ENCODE measurements around the gene LRRC14B. TPM values are rescaled to one million over a fixed set of nuclear protein-coding genes. Genes with fewer than 3 reads are reported as not detected.

The LRRC14B gene
- total and polyA plus RNA-seq, 2 experiments from 2014 or later = not detected

- TF ChIP-seq, protein P1, sequence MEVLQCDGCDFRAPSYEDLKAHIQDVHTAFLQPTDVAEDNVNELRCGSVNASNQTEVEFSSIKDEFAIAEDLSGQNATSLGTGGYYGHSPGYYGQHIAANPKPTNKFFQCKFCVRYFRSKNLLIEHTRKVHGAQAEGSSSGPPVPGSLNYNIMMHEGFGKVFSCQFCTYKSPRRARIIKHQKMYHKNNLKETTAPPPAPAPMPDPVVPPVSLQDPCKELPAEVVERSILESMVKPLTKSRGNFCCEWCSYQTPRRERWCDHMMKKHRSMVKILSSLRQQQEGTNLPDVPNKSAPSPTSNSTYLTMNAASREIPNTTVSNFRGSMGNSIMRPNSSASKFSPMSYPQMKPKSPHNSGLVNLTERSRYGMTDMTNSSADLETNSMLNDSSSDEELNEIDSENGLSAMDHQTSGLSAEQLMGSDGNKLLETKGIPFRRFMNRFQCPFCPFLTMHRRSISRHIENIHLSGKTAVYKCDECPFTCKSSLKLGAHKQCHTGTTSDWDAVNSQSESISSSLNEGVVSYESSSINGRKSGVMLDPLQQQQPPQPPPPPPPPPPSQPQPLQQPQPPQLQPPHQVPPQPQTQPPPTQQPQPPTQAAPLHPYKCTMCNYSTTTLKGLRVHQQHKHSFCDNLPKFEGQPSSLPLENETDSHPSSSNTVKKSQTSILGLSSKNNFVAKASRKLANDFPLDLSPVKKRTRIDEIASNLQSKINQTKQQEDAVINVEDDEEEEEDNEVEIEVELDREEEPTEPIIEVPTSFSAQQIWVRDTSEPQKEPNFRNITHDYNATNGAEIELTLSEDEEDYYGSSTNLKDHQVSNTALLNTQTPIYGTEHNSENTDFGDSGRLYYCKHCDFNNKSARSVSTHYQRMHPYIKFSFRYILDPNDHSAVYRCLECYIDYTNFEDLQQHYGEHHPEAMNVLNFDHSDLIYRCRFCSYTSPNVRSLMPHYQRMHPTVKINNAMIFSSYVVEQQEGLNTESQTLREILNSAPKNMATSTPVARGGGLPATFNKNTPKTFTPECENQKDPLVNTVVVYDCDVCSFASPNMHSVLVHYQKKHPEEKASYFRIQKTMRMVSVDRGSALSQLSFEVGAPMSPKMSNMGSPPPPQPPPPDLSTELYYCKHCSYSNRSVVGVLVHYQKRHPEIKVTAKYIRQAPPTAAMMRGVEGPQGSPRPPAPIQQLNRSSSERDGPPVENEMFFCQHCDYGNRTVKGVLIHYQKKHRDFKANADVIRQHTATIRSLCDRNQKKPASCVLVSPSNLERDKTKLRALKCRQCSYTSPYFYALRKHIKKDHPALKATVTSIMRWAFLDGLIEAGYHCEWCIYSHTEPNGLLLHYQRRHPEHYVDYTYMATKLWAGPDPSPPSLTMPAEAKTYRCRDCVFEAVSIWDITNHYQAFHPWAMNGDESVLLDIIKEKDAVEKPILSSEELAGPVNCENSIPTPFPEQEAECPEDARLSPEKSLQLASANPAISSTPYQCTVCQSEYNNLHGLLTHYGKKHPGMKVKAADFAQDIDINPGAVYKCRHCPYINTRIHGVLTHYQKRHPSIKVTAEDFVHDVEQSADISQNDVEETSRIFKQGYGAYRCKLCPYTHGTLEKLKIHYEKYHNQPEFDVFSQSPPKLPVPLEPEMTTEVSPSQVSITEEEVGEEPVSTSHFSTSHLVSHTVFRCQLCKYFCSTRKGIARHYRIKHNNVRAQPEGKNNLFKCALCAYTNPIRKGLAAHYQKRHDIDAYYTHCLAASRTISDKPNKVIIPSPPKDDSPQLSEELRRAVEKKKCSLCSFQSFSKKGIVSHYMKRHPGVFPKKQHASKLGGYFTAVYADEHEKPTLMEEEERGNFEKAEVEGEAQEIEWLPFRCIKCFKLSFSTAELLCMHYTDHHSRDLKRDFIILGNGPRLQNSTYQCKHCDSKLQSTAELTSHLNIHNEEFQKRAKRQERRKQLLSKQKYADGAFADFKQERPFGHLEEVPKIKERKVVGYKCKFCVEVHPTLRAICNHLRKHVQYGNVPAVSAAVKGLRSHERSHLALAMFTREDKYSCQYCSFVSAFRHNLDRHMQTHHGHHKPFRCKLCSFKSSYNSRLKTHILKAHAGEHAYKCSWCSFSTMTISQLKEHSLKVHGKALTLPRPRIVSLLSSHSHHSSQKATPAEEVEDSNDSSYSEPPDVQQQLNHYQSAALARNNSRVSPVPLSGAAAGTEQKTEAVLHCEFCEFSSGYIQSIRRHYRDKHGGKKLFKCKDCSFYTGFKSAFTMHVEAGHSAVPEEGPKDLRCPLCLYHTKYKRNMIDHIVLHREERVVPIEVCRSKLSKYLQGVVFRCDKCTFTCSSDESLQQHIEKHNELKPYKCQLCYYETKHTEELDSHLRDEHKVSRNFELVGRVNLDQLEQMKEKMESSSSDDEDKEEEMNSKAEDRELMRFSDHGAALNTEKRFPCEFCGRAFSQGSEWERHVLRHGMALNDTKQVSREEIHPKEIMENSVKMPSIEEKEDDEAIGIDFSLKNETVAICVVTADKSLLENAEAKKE (CRISPR knock-in tag; IDR thresholded peaks at IDR 0.05) = no peak
These were observed 28.0 kb upstream of the LRRC14B start (continued) for GRCh38 chr5:163338-163620.

GRCh38 chr5:163841-164240 lies 27.5 kb upstream of the LRRC14B start:
- Histone ChIP-seq H3K9me2 (ENCODE audit: insufficient read depth) (no peaks in the 10 kb centered on the region), H3K79me2 (replicated peaks; ENCODE audit: insufficient read depth) (no peaks in the 10 kb centered on the region), H3K4me3 (no peak overlapping the region), H3K4me2 (no peak overlapping the region), H3K4me1 (ENCODE audit: insufficient read depth) (no peaks in the 10 kb centered on the region), H2AFZ (no peak overlapping the region), H3K27ac (ENCODE audit: low read depth) (no peak overlapping the region), H4K20me1 (replicated peaks; ENCODE audit: insufficient read depth) (no peaks in the 10 kb centered on the region; the same call in 1 of the 2 replicates), H3F3A (replicated peaks; ENCODE audit: low read depth) (peaks cover 8% of the 10 kb centered on the region; the same call in 1 of the 2 replicates), H3K36me3 (ENCODE audit: insufficient read depth) (no peaks in the 10 kb centered on the region), H3K27me3 (ENCODE audit: insufficient read depth) (no peaks in the 10 kb centered on the region)
- no peak for ATAC-seq
- H3K27me3 Mint-ChIP-seq (ENCODE audit: insufficient read depth, low read depth, poor library complexity) = peaks cover 17% of the 10 kb centered on the region
- peaks cover 19% of the 10 kb centered on the region for H3K9me3 Mint-ChIP-seq
- H3K36me3 Mint-ChIP-seq (ENCODE audit: low read depth) = peaks cover 55% of the 10 kb centered on the region
- DNase-seq (ENCODE audit: low spot score) = no peak
- peaks cover 12% of the 10 kb centered on the region for H3K4me1 Mint-ChIP-seq
- no peak overlapping the region for H3K4me3 Mint-ChIP-seq
- H3K27ac Mint-ChIP-seq = no peak overlapping the region
- TF ChIP-seq, protein P2, sequence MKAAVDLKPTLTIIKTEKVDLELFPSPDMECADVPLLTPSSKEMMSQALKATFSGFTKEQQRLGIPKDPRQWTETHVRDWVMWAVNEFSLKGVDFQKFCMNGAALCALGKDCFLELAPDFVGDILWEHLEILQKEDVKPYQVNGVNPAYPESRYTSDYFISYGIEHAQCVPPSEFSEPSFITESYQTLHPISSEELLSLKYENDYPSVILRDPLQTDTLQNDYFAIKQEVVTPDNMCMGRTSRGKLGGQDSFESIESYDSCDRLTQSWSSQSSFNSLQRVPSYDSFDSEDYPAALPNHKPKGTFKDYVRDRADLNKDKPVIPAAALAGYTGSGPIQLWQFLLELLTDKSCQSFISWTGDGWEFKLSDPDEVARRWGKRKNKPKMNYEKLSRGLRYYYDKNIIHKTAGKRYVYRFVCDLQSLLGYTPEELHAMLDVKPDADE (IDR thresholded peaks at IDR 0.05) = no peak
- TF ChIP-seq, protein P1 (CRISPR knock-in tag; IDR thresholded peaks at IDR 0.05) = no peak
- TF ChIP-seq NANOG (IDR thresholded peaks at IDR 0.05; ENCODE audit: borderline replicate concordance) (no peak), ZNF331 (CRISPR knock-in tag; IDR thresholded peaks at IDR 0.05; ENCODE audit: low read depth) (no peak), JUNB (IDR thresholded peaks at IDR 0.05; ENCODE audit: unreplicated experiment) (no peak), STAT1 (IDR thresholded peaks at IDR 0.05; ENCODE audit: unreplicated experiment) (no peak), ZNF114 (CRISPR knock-in tag; IDR thresholded peaks at IDR 0.05) (no peak), CREB1 (CRISPR knock-in tag; IDR thresholded peaks at IDR 0.05; ENCODE audit: low read depth) (no peak), EZH2 (IDR thresholded peaks at IDR 0.05; ENCODE audit: low read depth, unreplicated experiment) (no peak), POLR2AphosphoS5 (IDR thresholded peaks at IDR 0.05; ENCODE audit: low read depth) (no peak)

Measured in GM23338 (cell line).